GM12878 (cell line): ENCODE results near the gene UBAP2. TPM values are rescaled to one million over a fixed set of nuclear protein-coding genes. Genes with fewer than 3 reads are reported as not detected.

Experiments used
- ATAC-seq: fragments of 200-7000 bp; cut with Tn5 transposase; 3 replicates; pipeline ENCODE4 v1.9.1; 2020; ENCODE audit warnings: mild to moderate bottlenecking, moderate library complexity
- BruUV-seq: library from RNA; stranded (reverse); fragments of 400-500 nt; replicated peaks from 2 replicates; lab custom pipeline; 2021; lab: Mats Ljungman, UMichigan
- CTCF ChIA-PET: fragments of 300-600 bp; sonication (Branson Sonifier 250); formaldehyde crosslinking; extraction: SDS; loops from one replicate; lab custom pipeline; 2021; ENCODE audit warnings: inconsistent platforms; lab: Yijun Ruan, JAX
- POLR2A ChIA-PET: fragments of 350-600 bp; formaldehyde crosslinking; extraction: SDS; loops from one replicate; lab custom pipeline; 2021; ENCODE audit warnings: inconsistent platforms; lab: Charles Lee
- RAD21 ChIA-PET: fragments of 300-600 bp; sonication (Branson Sonifier 250); formaldehyde crosslinking; loops from one replicate; lab custom pipeline; 2023; ENCODE audit warnings: antibody characterized with exemption; ENCODE audit not compliant: unreplicated experiment; lab: Charles Lee
- SMC1A ChIA-PET: fragments of 300-600 bp; sonication (Branson Sonifier 250); formaldehyde crosslinking; loops from one replicate; lab custom pipeline; 2023; ENCODE audit not compliant: unreplicated experiment, uncharacterized antibody; lab: Charles Lee
- DNase-seq: peaks from one replicate; pipeline ENCODE4 v3.0.0-alpha.2; 2011; ENCODE audit warnings: low read depth, low spot score
- FAIRE-seq: peaks from 3 replicates; lab custom pipeline; 2011; peaks lifted over from hg19 to GRCh38; lab: Jason Lieb, UNC
- H2AFZ ChIP-seq: 2 replicates; pipeline ENCODE4 v1.6.0; 2011; ENCODE audit warnings: low read depth, low read length, control low read depth; ENCODE audit not compliant: control insufficient read depth
- H3K27ac ChIP-seq: 2 replicates; pipeline ENCODE4 v1.5.1; 2011; ENCODE audit warnings: control low read depth; ENCODE audit not compliant: control insufficient read depth, insufficient read depth
- H3K27me3 ChIP-seq, 2 experiments: replicated peaks in 1 of 2; 2 replicates each; pipeline versions ENCODE4 v1.6.0 to v1.6.1; 2011; ENCODE audit warnings: low read length in 1 of 2; ENCODE audit not compliant: control insufficient read depth in 2 of 2, insufficient read depth in 2 of 2
- H3K36me3 ChIP-seq, 2 experiments: 2 replicates each; pipeline ENCODE4 v1.5.1; 2011; ENCODE audit warnings: low read length in 1 of 2; ENCODE audit not compliant: control insufficient read depth in 2 of 2, insufficient read depth in 2 of 2
- H3K4me1 ChIP-seq: 2 replicates; pipeline ENCODE4 v1.6.1; 2011; ENCODE audit warnings: mild to moderate bottlenecking, low read length, moderate library complexity, mixed read lengths; ENCODE audit not compliant: control insufficient read depth, insufficient read depth
- H3K4me2 ChIP-seq: 2 replicates; pipeline ENCODE4 v1.6.0; 2011; ENCODE audit warnings: control low read depth; ENCODE audit not compliant: control insufficient read depth, insufficient read depth
- H3K4me3 ChIP-seq: fragments of 200-600 bp; sonication (generic); 2 replicates; pipeline ENCODE4 v1.5.1; 2016
- H3K79me2 ChIP-seq: 2 replicates; pipeline ENCODE4 v1.6.0; 2011; ENCODE audit warnings: low read length; ENCODE audit not compliant: control insufficient read depth, insufficient read depth
- H3K9ac ChIP-seq: 2 replicates; pipeline ENCODE4 v1.8.0; 2011; ENCODE audit warnings: low read length, control low read depth, mixed read lengths; ENCODE audit not compliant: control insufficient read depth, insufficient read depth
- H3K9me3 ChIP-seq: replicated peaks from 3 replicates; pipeline ENCODE4 v1.5.1; 2011; ENCODE audit warnings: mild to moderate bottlenecking, low read length; ENCODE audit not compliant: control insufficient read depth, insufficient read depth
- H4K20me1 ChIP-seq: 2 replicates; pipeline ENCODE4 v1.6.0; 2011; ENCODE audit not compliant: control insufficient read depth, insufficient read depth
- DPF2 ChIP-seq: fragments of 450-650 bp; IDR thresholded peaks from 2 replicates; pipeline ENCODE4 v1.6.1; 2017; ENCODE audit warnings: mild to moderate bottlenecking
- ESRRA ChIP-seq: IDR thresholded peaks from 2 replicates; pipeline ENCODE4 v1.6.1; 2012; ENCODE audit warnings: mild to moderate bottlenecking, low read length, improper control_type of control experiment
- IRF3 ChIP-seq: fragments of 450-650 bp; IDR thresholded peaks from 2 replicates; pipeline ENCODE4 v1.6.1; 2014; ENCODE audit warnings: mild to moderate bottlenecking
- KAT2A ChIP-seq: conservative IDR thresholded peaks from 2 replicates; pipeline ENCODE4 v1.6.1; 2011; ENCODE audit warnings: low read depth, low read length; ENCODE audit not compliant: control insufficient read depth
- MYC ChIP-seq: IDR thresholded peaks from 2 replicates; pipeline ENCODE4 v1.6.1; 2011; ENCODE audit warnings: mild to moderate bottlenecking, low read length, moderate library complexity, inconsistent platforms; ENCODE audit not compliant: insufficient read depth, insufficient replicate concordance, insufficient read length, severe bottlenecking
- SMARCA5 ChIP-seq: fragments of 450-650 bp; IDR thresholded peaks from 2 replicates; pipeline ENCODE4 v1.6.1; 2017; ENCODE audit warnings: mild to moderate bottlenecking
- SUZ12 ChIP-seq: fragments of 200-600 bp; sonication (generic); IDR thresholded peaks from one replicate; pipeline ENCODE4 v1.6.1; 2018; ENCODE audit warnings: antibody characterized with exemption, mild to moderate bottlenecking; ENCODE audit not compliant: unreplicated experiment
- whole genome bisulfite sequencing: methylation state at CpG from one replicate; pipeline ENCODE4 v1.1.6; 2016; ENCODE audit warnings: low lambda C conversion rate; ENCODE audit not compliant: insufficient replicate concordance, insufficient coverage; ENCODE audit errors: missing lambda C conversion rate; 5-methylcytosine and 5-hydroxymethylcytosine counted together
- in situ Hi-C: fragments of 300-500 bp; cut with MboI; formaldehyde crosslinking; loops from 9 replicates; pipeline ENCODE4 v1.14.3; 2018; ENCODE audit warnings: mixed read lengths
- intact Hi-C: fragments of 100-400 bp; cut with micrococcal nuclease; formaldehyde crosslinking; loops from one replicate; pipeline ENCODE4 v1.14.2; 2022; ENCODE audit not compliant: unreplicated experiment
- polyA plus RNA-seq, 11 experiments: library from polyadenylated mRNA; depleted of rRNA in 4 of 11; unstranded in 6 of 11; stranded (reverse) in 5 of 11; fragments of >200 nt; fragmentation: Nextera tagmentation in 4 of 11; fragmentation: Illumina TruSeq in 1 of 11; extraction: Ambion mirVana in 4 of 11; extraction: Trizol in 1 of 11; gene quantifications; 1 replicate in 1 of 11; 2 replicates in 10 of 11; pipeline versions ENCODE4 v1.2.1 to v1.2.3, GENCODE V29; 2011 to 2016; ENCODE audit warnings: inconsistent platforms in 2 of 11, missing spikeins in 2 of 11, low read depth in 1 of 11
- total RNA-seq, 4 experiments: library from RNA; depleted of rRNA in 3 of 4; stranded (reverse); fragments of >200 nt in 3 of 4; fragmentation: Illumina TruSeq in 1 of 4; extraction: Trizol in 1 of 4; gene quantifications; 2 replicates each; pipeline versions ENCODE4 v1.2.1 to v1.2.3, GENCODE V29; 2013 to 2021
- TF ChIP-seq, protein P1 (sequence below): IDR thresholded peaks from 2 replicates; pipeline ENCODE4 v1.6.1; 2011; ENCODE audit warnings: low read depth, low read length, improper control_type of control experiment, borderline replicate concordance

The UBAP2 gene
- total and polyA plus RNA-seq, 10 of the 15 experiments (the other 5 are each of a cell fraction or from before 2014, with no cell fraction given), result 8.5 to 48.2 (median 28.1) TPM

DNA sequence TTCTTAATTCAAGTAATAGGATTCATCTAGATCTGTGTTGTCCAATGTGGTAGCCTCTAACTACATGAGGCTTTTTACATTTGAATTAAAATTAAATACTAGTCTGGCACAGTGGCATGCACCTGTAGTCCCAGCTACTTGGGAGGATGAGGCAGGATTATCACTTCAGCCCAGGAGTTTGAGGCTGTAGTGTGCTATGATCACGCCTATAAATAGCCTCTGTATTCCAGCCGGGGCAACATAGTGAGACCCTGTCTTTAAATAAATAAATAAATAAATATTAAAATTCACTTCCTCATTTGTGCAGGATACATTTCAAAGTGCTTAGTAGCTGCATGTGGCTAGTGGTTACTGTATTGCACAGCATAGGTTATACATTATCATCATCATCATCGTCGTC, 139.9 kb downstream of the UBAP2 start:
- ChIA-PET SMC1A (no interaction called here), CTCF (no interaction called here), RAD21 (no interaction called here), POLR2A (no interaction called here)
- Histone ChIP-seq H4K20me1 (no peaks in the 10 kb centered on the region; the same call in 1 of the 2 replicates), H3K4me1 (no peaks in the 10 kb centered on the region), H3K4me3 (no peak overlapping the region), H3K4me2 (no peak overlapping the region), H3K79me2 (peaks cover 2% of the 10 kb centered on the region; the same call in 1 of the 2 replicates), H3K9ac (no peak overlapping the region), H3K27me3 (no peaks in the 10 kb centered on the region), H2AFZ (no peak overlapping the region), H3K36me3 (peaks cover 0 to 12% of the 10 kb centered on the region in 2 experiments), H3K9me3 (no peaks in the 10 kb centered on the region), H3K27ac (no peak overlapping the region)
- ATAC-seq (no peak), FAIRE-seq (no peak), DNase-seq (no peak)
- 81% methylated on average over 4 of the region's 4 CpGs for WGBS
- in situ Hi-C loops (no loop called here), intact Hi-C loops (no loop called here)
- BruUV-seq, result no TSS peak
- no peak for TF ChIP-seq IRF3
- TF ChIP-seq, protein P1, sequence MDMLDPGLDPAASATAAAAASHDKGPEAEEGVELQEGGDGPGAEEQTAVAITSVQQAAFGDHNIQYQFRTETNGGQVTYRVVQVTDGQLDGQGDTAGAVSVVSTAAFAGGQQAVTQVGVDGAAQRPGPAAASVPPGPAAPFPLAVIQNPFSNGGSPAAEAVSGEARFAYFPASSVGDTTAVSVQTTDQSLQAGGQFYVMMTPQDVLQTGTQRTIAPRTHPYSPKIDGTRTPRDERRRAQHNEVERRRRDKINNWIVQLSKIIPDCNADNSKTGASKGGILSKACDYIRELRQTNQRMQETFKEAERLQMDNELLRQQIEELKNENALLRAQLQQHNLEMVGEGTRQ, result no peak
- TF ChIP-seq DPF2, result no peak
- no peak for TF ChIP-seq ESRRA
- no peak for TF ChIP-seq SUZ12
- TF ChIP-seq KAT2A, result no peak
- no peak for TF ChIP-seq MYC
- TF ChIP-seq SMARCA5, result no peak
